Nucleus accumbens (tissue), 56 donors: ENCODE measurements around the gene C16orf87.

Experiments used
- DNase-seq, 56 donors: peaks; one replicate each; lab custom pipeline; 2025; lab: John Stamatoyannopoulos, UW

The C16orf87 gene

GRCh38 chr16:46844771-46845170 is 13.8 kb upstream of the C16orf87 start:
- DNase-seq = no peak

- no peak for DNase-seq
Measured at GRCh38 chr16:46843898-46844642, 13.1 kb upstream of the C16orf87 start.

DNA sequence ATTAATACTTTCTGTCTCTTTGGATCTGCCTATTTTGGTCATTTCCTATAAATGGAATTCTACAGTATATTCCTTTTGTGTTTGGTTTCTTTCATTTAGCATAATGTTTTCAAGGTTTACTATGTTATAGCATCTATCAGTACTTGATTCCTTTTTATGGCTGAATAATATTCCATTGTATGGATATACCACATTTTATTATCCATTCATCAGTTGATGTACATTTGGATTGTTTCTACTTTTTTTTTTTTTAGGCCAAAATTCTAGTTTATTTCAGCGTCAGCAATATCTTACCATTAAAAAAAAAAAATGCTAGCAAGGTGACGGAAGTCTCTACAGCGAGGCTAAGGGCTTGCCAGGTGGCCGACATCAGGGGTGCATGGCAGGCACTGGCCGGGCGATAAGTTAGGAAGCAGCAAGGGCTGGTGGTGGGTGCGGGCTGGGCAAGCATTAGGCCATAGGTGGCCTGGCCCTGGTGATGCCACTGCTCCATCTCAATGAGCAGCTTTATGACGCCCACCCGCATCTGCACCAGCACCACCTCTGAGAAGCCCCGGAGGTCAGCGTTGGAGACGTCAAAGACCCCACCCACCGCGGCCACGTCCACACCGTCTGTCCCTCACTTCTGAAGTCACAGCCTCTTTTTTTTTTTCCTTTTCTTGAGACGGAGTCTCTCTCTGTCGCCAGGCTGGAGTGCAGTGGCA is 11.4 kb upstream of the C16orf87 start:
- DNase-seq = no peak

DNA sequence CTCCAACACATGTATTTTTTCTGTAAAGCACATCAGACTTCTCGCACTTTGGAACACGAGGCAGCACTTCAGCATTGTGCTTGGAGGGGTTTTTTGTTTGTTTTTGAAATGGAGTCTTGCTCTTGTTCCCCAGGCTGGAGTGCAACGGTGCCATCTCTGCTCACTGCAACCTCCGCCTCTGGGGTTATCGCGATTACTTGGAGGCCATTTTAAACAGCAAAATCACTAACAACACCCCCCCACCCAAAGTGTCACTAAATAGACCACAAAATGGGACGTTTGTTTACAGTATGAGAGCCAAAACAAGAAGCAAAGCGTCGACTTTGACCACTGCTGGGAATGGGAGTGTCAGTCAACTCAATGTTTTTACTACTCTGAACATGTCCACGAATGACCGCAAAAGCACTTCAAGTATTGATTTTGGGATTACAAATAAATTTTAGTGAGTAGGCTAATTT is 9.0 kb upstream of the C16orf87 start:
- no peak for DNase-seq

GRCh38 chr16:46836534-46837530 is 5.9 kb upstream of the C16orf87 start:
- DNase-seq = no peak

- no peak for DNase-seq
Measured at GRCh38 chr16:46833460-46833800, 2.5 kb upstream of the C16orf87 start.

DNA sequence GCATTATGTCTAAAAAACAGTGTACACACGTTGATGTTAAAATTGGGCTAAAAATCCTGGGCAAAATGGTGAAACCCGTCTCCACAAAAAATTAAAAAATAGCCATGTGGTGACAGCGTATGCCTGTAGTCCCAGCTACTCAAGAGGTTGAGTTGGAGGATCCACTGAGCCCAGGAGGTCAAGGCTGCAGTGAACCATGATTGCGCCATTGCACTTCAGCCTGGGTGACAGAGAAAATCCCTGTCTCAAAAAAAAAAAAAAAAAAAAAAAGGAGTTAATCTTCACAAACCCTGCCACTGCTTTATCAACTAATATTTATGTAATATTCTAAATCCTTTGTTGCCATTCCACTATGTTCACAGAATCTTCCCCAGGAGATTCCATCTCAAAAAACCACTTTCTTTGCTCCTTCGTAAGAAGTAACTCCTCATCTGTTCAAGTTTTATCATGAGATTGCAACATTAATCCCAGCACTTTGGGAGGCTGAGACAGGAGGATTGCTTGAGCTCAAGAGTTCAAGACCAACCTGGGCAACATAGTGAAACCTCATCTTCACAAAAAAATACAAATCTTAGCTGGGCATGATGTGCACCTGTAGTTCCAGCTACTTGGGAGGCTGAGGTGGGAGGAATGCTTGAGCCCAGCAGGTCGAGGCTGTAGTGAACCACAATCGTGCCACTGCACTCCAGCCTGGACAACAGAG is 1.9 kb upstream of the C16orf87 start:
- no peak for DNase-seq

- DNase-seq = peak in 22 of 56 donors; percentile 18 to 73 (median 50)
Measured at GRCh38 chr16:46830417-46830901, 521 bp downstream of the C16orf87 start.

- no peak for DNase-seq
Measured at GRCh38 chr16:46828943-46829342, 2.0 kb downstream of the C16orf87 start.

GRCh38 chr16:46828292-46828691 is 2.7 kb downstream of the C16orf87 start:
- no peak for DNase-seq

- DNase-seq = no peak
Measured at GRCh38 chr16:46826631-46827030, 4.3 kb downstream of the C16orf87 start.

GRCh38 chr16:46822270-46822669 is 8.7 kb downstream of the C16orf87 start:
- DNase-seq = peak in 16 of 56 donors; percentile 2 to 51 (median 18)

DNA sequence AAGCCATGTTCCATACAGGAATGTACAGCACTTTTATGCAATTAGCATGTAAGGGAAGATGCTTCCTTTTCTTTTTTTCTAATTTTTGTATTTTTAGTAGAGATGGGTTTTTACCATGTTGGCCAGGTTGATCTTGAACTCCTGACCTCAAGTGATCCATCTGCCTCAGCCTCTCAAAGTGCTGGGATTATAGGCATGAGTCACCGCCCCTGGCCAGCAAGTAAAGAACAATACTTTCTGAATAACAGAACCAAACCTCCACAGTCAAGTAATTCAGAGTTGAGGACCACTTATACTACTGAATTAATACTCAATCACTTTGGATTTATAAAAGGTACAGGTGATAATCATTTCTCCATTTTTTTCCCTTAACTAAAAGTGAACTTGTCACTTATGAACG is 13.0 kb downstream of the C16orf87 start:
- no peak for DNase-seq

DNA sequence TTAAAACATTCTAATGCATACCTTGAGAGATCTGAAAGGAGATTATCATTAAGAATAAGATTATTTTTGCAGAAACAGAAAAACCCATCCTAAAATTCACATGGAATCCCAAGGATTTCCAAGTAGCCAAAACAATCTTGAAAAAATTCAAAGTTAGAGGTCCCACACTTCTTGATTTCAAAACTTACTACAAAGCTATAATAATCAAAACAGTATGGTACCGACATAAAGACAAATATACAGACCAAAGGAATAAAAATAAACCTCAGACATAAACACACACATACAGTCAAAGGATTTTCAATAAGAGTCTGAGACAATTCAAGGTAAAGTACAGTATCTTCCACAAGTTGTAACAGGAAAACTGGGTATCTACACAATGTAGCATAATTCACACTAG is 16.2 kb downstream of the C16orf87 start:
- no peak for DNase-seq

- no peak for DNase-seq
Measured at GRCh38 chr16:46813611-46814010, 17.4 kb downstream of the C16orf87 start.

DNA sequence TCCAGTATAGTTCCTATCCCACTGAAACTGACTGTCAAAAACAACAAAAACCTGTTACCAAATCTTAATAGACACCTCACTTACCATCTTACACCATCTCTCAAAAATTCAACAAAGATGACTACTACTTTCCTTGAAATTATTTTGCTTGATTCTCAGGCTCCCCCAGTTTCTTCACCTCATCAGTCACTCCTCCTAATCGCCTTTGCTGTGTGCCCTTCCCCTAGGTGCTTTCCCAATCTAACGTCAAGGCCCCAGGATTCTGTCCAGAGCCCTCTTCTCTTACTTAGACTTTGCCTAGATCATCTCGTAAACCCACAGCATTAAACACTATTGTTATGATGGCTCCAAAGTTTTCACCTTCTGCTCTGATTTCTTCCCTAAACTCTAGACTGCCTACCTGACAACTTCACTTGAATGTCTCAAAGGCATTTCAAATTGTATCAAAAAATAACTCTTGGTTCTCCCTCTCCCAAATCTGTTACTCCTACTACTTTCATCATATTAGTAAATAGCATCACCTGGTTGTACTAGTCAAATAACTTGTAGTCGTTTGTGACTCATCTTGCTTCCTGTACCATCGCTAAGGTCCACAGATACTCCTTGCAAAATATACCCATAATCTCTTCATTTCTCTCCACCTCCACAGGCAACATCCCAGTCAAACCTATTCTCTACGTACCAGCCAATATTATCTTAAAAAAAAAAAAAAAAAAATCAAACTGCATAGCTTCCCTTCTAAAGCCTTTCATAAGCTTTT is 18.0 kb downstream of the C16orf87 start:
- DNase-seq = no peak

- DNase-seq = no peak
Measured at GRCh38 chr16:46811682-46812081, 19.3 kb downstream of the C16orf87 start.

- DNase-seq = no peak
Measured at GRCh38 chr16:46808997-46809396, 22.0 kb downstream of the C16orf87 start.

DNA sequence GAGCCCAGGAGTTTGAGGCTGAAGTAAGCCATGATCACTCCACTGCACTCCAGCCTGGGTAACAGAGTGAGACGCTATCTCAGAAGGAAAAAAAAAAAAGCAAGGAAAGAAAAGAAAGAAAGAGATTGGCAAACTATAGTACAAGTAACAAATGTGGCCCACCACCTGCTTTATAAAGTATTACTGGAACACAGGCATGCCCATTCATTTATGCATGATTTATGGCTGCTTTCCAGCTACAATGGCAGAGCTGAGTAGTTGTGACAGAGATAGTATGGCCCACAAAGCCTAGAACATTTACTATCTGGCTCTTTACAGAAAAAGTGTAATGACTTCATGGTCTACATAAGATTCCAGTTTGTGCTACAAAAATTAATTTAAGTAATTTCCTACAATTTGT is 23.6 kb downstream of the C16orf87 start:
- no peak for DNase-seq
